GM23248 (cell line): ENCODE measurements around the gene SLC16A2. TPM values are rescaled to one million over a fixed set of nuclear protein-coding genes. Genes with fewer than 3 reads are reported as not detected.
A peak's percentile ranks its signal among the peaks of the same experiment; 100 is the strongest.

ENCODE experiments used
- DNase-seq: peaks from one replicate; pipeline ENCODE4 v3.0.0-alpha.2; 2015
- H2AFZ ChIP-seq: fragments of 200-600 bp; sonication (generic); 2 replicates; pipeline ENCODE4 v1.6.1; 2016; ENCODE audit warnings: antibody characterized with exemption
- H3F3A ChIP-seq: fragments of 200-600 bp; sonication (generic); 2 replicates; pipeline ENCODE4 v1.6.1; 2016; ENCODE audit warnings: mild to moderate bottlenecking, antibody characterized with exemption, mixed run types; ENCODE audit not compliant: insufficient read depth
- H3K27ac ChIP-seq: fragments of 200-600 bp; sonication (generic); 2 replicates; pipeline ENCODE4 v1.5.1; 2016; ENCODE audit warnings: mild to moderate bottlenecking
- H3K27me3 ChIP-seq: fragments of 200-600 bp; sonication (generic); replicated peaks from 2 replicates; pipeline ENCODE4 v1.6.1; 2016; ENCODE audit warnings: mild to moderate bottlenecking; ENCODE audit not compliant: insufficient read depth
- H3K36me3 ChIP-seq: fragments of 200-600 bp; sonication (generic); 2 replicates; pipeline ENCODE4 v1.6.1; 2016; ENCODE audit warnings: low read depth, mild to moderate bottlenecking
- H3K4me1 ChIP-seq: fragments of 200-600 bp; sonication (generic); 2 replicates; pipeline ENCODE4 v1.6.1; 2016; ENCODE audit warnings: mild to moderate bottlenecking; ENCODE audit not compliant: insufficient read depth
- H3K4me2 ChIP-seq: fragments of 200-600 bp; sonication (generic); one replicate; pipeline ENCODE4 v1.6.1; 2016; ENCODE audit warnings: mild to moderate bottlenecking; ENCODE audit not compliant: unreplicated experiment
- H3K4me3 ChIP-seq: fragments of 200-600 bp; sonication (generic); 2 replicates; pipeline ENCODE4 v1.5.1; 2016; ENCODE audit warnings: mild to moderate bottlenecking
- H3K79me2 ChIP-seq: fragments of 200-600 bp; sonication (generic); 2 replicates; pipeline ENCODE4 v1.6.1; 2016; ENCODE audit warnings: mild to moderate bottlenecking; ENCODE audit not compliant: insufficient read depth
- H3K9ac ChIP-seq: fragments of 200-600 bp; sonication (generic); 2 replicates; pipeline ENCODE4 v1.6.1; 2016; ENCODE audit warnings: mild to moderate bottlenecking
- H3K9me2 ChIP-seq: fragments of 200-600 bp; sonication (generic); 2 replicates; pipeline ENCODE4 v1.6.1; 2016; ENCODE audit warnings: mixed run types, mild to moderate bottlenecking, moderate library complexity; ENCODE audit not compliant: insufficient read depth
- H3K9me3 ChIP-seq: fragments of 200-600 bp; sonication (generic); one replicate; pipeline ENCODE4 v1.6.1; 2017; ENCODE audit warnings: low read depth
- H4K20me1 ChIP-seq: fragments of 200-600 bp; sonication (generic); 2 replicates; pipeline ENCODE4 v1.6.0; 2016; ENCODE audit not compliant: insufficient read depth
- EZH2 ChIP-seq: fragments of 200-600 bp; sonication (generic); IDR thresholded peaks from 2 replicates; pipeline ENCODE4 v1.6.1; 2018; ENCODE audit warnings: antibody characterized with exemption, mild to moderate bottlenecking; ENCODE audit not compliant: insufficient read depth, poor library complexity, severe bottlenecking
- EZH2phosphoT487 ChIP-seq: fragments of 200-600 bp; sonication (generic); IDR thresholded peaks from 2 replicates; pipeline ENCODE4 v1.6.1; 2018; ENCODE audit warnings: antibody characterized with exemption, moderate library complexity, mild to moderate bottlenecking, low read depth; ENCODE audit not compliant: insufficient read depth
- WGBS, 2 experiments: methylation state at CpG; one replicate each; pipeline ENCODE4 v1.1.6; 2015 to 2017; ENCODE audit warnings: low lambda C conversion rate in 2 of 2, low coverage in 1 of 2; ENCODE audit errors: missing lambda C conversion rate in 2 of 2; 5-methylcytosine and 5-hydroxymethylcytosine counted together
- in situ Hi-C: fragments of 300-500 bp; cut with MboI; formaldehyde crosslinking; loops from 2 replicates; pipeline ENCODE4 v1.15.0; 2020
- polyA plus RNA-seq: library from polyadenylated mRNA; unstranded; fragments of >200 nt; fragmentation: Nextera tagmentation; extraction: Ambion mirVana; gene quantifications from 2 replicates; pipeline ENCODE4 v1.2.1, GENCODE V29; 2016
- total RNA-seq: library from RNA; depleted of rRNA; stranded (reverse); fragments of >200 nt; shearing (Covaris generic); gene quantifications from 2 replicates; pipeline ENCODE4 v1.2.3, GENCODE V29; 2014

SLC16A2 gene
- total and polyA plus RNA-seq, 2 experiments from 2014 or later, result 53.0 to 55.6 TPM

DNA sequence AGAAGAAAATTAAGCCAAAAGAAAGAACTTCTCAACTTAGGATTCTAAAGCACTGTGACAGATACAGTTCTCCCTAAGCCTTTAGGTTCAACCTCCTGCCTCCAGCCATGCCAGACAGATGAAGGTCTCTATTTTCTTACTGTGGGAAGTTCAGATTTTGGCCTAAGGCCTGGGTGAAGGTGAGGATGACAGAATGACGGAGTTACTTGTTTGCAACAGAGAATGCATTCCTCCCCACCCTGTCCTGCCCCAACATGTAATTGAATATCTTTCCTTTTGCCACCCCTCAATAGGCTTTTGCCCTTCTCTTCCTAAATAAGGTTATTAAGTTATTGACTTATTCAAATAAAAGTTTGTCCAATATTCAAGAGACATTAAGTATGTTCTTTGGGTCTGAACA, 25.6 kb downstream of the SLC16A2 start:
- in situ Hi-C loops, result no loop called here
- Histone ChIP-seq H3K4me3 (no peak overlapping the region), H3K9me2 (no peaks in the 10 kb centered on the region), H3K27ac (no peak overlapping the region), H3K9me3 (no peaks in the 10 kb centered on the region), H3K79me2 (peaks cover 13% of the 10 kb centered on the region; the same call in 1 of the 2 replicates), H3K27me3 (no peaks in the 10 kb centered on the region), H3K4me1 (peaks cover 28% of the 10 kb centered on the region), H3F3A (peaks cover 26% of the 10 kb centered on the region), H4K20me1 (no peaks in the 10 kb centered on the region), H3K4me2 (no peak overlapping the region), H3K9ac (no peak overlapping the region), H2AFZ (no peak overlapping the region), H3K36me3 (no peaks in the 10 kb centered on the region)
- DNase-seq, result no peak
- TF ChIP-seq EZH2 (no peak), EZH2phosphoT487 (no peak)
- WGBS, 2 experiments, result 93% methylated on average over 1 of the region's 1 CpG; no CpG with 5 or more reads in 1 of the 2 experiments

- WGBS, 2 experiments, result 95 to 96% methylated on average over 4 to 5 of the region's 5 CpGs
- TF ChIP-seq EZH2phosphoT487, result no peak
- no peak for TF ChIP-seq EZH2
- H3K4me2 ChIP-seq, result no peak overlapping the region
- no peak for DNase-seq
- no peaks in the 10 kb centered on the region for H3K9me2 ChIP-seq
- H2AFZ ChIP-seq, result no peak overlapping the region
- H3K79me2 ChIP-seq, result peaks cover 19% of the 10 kb centered on the region; the same call in 1 of the 2 replicates
- H3K4me3 ChIP-seq, result no peak overlapping the region
- H4K20me1 ChIP-seq, result no peaks in the 10 kb centered on the region
- H3K36me3 ChIP-seq, result no peaks in the 10 kb centered on the region
- no peaks in the 10 kb centered on the region for H3K9me3 ChIP-seq
- no peak overlapping the region for H3K9ac ChIP-seq
- H3K4me1 ChIP-seq, result peaks cover 33% of the 10 kb centered on the region
- no peaks in the 10 kb centered on the region for H3K27me3 ChIP-seq
- in situ Hi-C loops, result no loop called here
- H3K27ac ChIP-seq, result no peak overlapping the region
- peaks cover 35% of the 10 kb centered on the region for H3F3A ChIP-seq
These were observed 27.4 kb downstream of the SLC16A2 start for GRCh38 chrX:74448669-74449068.

- Histone ChIP-seq H3K4me2 (peak overlapping the region; percentile 57), H3K27ac (peak overlapping the region; percentile 78), H3K9me3 (no peaks in the 10 kb centered on the region), H3K4me1 (peaks cover 33% of the 10 kb centered on the region), H4K20me1 (no peaks in the 10 kb centered on the region), H3K9me2 (no peaks in the 10 kb centered on the region), H3K4me3 (no peak overlapping the region), H2AFZ (no peak overlapping the region), H3K9ac (no peak overlapping the region), H3K27me3 (no peaks in the 10 kb centered on the region), H3K36me3 (no peaks in the 10 kb centered on the region), H3F3A (peaks cover 35% of the 10 kb centered on the region), H3K79me2 (peaks cover 19% of the 10 kb centered on the region; the same call in 1 of the 2 replicates)
- in situ Hi-C loops, result no loop called here
- DNase-seq, result peak; percentile 14
- WGBS, 2 experiments, result 91 to 94% methylated on average over 2 of the region's 2 CpGs
- TF ChIP-seq EZH2 (no peak), EZH2phosphoT487 (no peak)
These were observed 28.1 kb downstream of the SLC16A2 start for GRCh38 chrX:74449322-74449936.

GRCh38 chrX:74449937-74450330, 28.6 kb downstream of the SLC16A2 start:
- no peaks in the 10 kb centered on the region for H3K36me3 ChIP-seq
- no peak overlapping the region for H3K9ac ChIP-seq
- no peaks in the 10 kb centered on the region for H4K20me1 ChIP-seq
- peak; percentile 81 for DNase-seq
- WGBS, 2 experiments, result 2 to 3% methylated on average over 3 of the region's 3 CpGs
- H3K27me3 ChIP-seq, result no peaks in the 10 kb centered on the region
- no peaks in the 10 kb centered on the region for H3K9me2 ChIP-seq
- no peak overlapping the region for H3K4me3 ChIP-seq
- H3K27ac ChIP-seq, result peak overlapping the region; percentile 78
- peaks cover 33% of the 10 kb centered on the region for H3K4me1 ChIP-seq
- no peak overlapping the region for H2AFZ ChIP-seq
- peak overlapping the region; percentile 57 for H3K4me2 ChIP-seq
- no peaks in the 10 kb centered on the region for H3K9me3 ChIP-seq
- in situ Hi-C loops, result no loop called here
- H3F3A ChIP-seq, result peaks cover 35% of the 10 kb centered on the region
- peaks cover 24% of the 10 kb centered on the region for H3K79me2 ChIP-seq
- TF ChIP-seq EZH2phosphoT487 (no peak), EZH2 (no peak)
